ENCODE data around the gene CNTNAP2.
"Not testable (repeated sequence)": the region's sequence is repeated elsewhere in the genome, so short reads cannot be mapped to it uniquely, and the experiment has no call there.

DNA sequence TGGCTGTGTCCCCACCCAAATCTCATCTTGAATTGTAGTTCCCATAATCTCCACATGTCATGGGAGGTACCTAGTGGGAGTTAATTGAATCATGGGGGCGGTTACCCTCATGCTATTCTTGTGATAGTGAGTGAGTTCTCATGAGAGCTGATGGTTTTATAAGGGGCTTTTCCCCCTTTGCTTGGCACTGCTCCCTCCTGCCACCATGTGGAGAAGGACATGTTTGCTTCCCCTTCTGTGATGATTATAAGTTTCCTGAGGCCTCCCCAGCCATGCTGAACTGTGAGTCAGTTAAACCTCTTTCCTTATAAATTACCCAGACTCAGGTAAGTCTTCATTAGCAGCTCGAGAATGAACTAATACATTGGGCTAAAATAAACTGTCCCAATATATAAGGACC lies 1482.1 kb downstream of the CNTNAP2 start:
- TF ChIP-seq EZH2phosphoT487 (IDR thresholded peaks at IDR 0.05; ENCODE audit: insufficient read depth, low read depth); EZH2 (IDR thresholded peaks at IDR 0.05; ENCODE audit: insufficient read depth, poor library complexity, severe bottlenecking): not testable (repeated sequence)

Data from GM23248 (cell line).